Right cardiac atrium (tissue), 5 donors: ENCODE data around the gene TOMM40L. TPM values are rescaled to one million over a fixed set of nuclear protein-coding genes. Genes with fewer than 3 reads are reported as not detected.

ENCODE experiments used
- ATAC-seq, 2 donors: fragments of 200-7000 bp; cut with Tn5 transposase; one replicate each; pipeline versions ENCODE4 v1.8.0 to v1.9.1; 2020; ENCODE audit warnings: moderate library complexity in 2 of 2, mild to moderate bottlenecking in 1 of 2
- DNase-seq, 3 donors: peaks; one replicate each; pipeline ENCODE4 v3.0.0-alpha.2; 2020
- H3K27ac ChIP-seq: one replicate; pipeline ENCODE4 v1.5.1; 2013; ENCODE audit warnings: mild to moderate bottlenecking, low read length, control low read depth, moderate library complexity
- H3K27me3 ChIP-seq: one replicate; pipeline ENCODE4 v1.6.1; 2013; ENCODE audit not compliant: control insufficient read depth, insufficient read depth
- H3K4me1 ChIP-seq: one replicate; pipeline ENCODE4 v1.6.1; 2013; ENCODE audit warnings: low read length; ENCODE audit not compliant: control insufficient read depth, insufficient read depth
- H3K4me3 ChIP-seq: one replicate; pipeline ENCODE4 v1.5.1; 2013; ENCODE audit warnings: low read length, control low read depth
- H3K9me3 ChIP-seq: one replicate; pipeline ENCODE4 v1.6.1; 2013; ENCODE audit warnings: low read length; ENCODE audit not compliant: control insufficient read depth
- WGBS: extraction: QIAGEN DNeasy Blood & Tissue Kit; methylation state at CpG from one replicate; pipeline ENCODE4 v1.1.7; 2013; 5-methylcytosine and 5-hydroxymethylcytosine counted together
- intact Hi-C, 4 donors: fragments of 100-400 bp; cut with DNase I; formaldehyde crosslinking; loops; one replicate each; pipeline versions ENCODE4 v1.11.0 to v1.14.0; 2022 to 2023
- long read RNA-seq, 4 donors: library from polyadenylated mRNA; unstranded; transcript quantifications; one replicate each; pipeline ENCODE4 v2.0.0, GENCODE V29; 2020 to 2021
- polyA plus RNA-seq: library from polyadenylated mRNA; stranded (reverse); fragments of 200-250 nt; gene quantifications from one replicate; pipeline ENCODE4 v1.2.3, GENCODE V29; 2013
- total RNA-seq, 4 donors: library from RNA; stranded (reverse); fragmentation: NEBNext Ultra II Directional; extraction: Animal tissue kit (Norgen Biotek cat#: 25700); gene quantifications; one replicate each; pipeline ENCODE4 v1.2.1, GENCODE V29; 2021
- donor health status: healthy with polysubstance abuse.
- donor health status: DM: no; HTN: yes; CAD: no.
- donor health status: DM: no; HTN: no; CAD: no.
- donor health status: DM: no; HTN: yes; CAD: no; lungs with severe emphysema.
- donor health status: DM: yes; HTN: yes; CAD: no.

TOMM40L gene
- 10 to 100 TPM; 27.7 to 42.9 (median 32.1) TPM for total RNA-seq
- polyA plus RNA-seq: 31.9 TPM
- long read RNA-seq, donor 1, transcript TOMM40L-202 (10 exons, 2,708 nt): major isoform, 30 of 71 reads
- long read RNA-seq, donor 1, partial matches to known transcripts: 17 of 71 reads
- long read RNA-seq, donor 1, other reads (novel, unspliced or antisense): 20 of 71 reads
- long read RNA-seq, donor 2, transcript TOMM40L-202 (10 exons, 2,708 nt): major isoform, 24 of 39 reads
- long read RNA-seq, donor 2, partial matches to known transcripts: 2 of 39 reads
- long read RNA-seq, donor 2, other reads (novel, unspliced or antisense): 10 of 39 reads
- long read RNA-seq, donor 3, transcript TOMM40L-202 (10 exons, 2,708 nt): major isoform, 17 of 51 reads
- long read RNA-seq, donor 3, partial matches to known transcripts: 4 of 51 reads
- long read RNA-seq, donor 3, other reads (novel, unspliced or antisense): 27 of 51 reads
- long read RNA-seq, donor 4, transcript TOMM40L-202 (10 exons, 2,708 nt): major isoform, 13 of 29 reads
- long read RNA-seq, donor 4, partial matches to known transcripts: 3 of 29 reads
- long read RNA-seq, donor 4, other reads (novel, unspliced or antisense): 12 of 29 reads

DNA sequence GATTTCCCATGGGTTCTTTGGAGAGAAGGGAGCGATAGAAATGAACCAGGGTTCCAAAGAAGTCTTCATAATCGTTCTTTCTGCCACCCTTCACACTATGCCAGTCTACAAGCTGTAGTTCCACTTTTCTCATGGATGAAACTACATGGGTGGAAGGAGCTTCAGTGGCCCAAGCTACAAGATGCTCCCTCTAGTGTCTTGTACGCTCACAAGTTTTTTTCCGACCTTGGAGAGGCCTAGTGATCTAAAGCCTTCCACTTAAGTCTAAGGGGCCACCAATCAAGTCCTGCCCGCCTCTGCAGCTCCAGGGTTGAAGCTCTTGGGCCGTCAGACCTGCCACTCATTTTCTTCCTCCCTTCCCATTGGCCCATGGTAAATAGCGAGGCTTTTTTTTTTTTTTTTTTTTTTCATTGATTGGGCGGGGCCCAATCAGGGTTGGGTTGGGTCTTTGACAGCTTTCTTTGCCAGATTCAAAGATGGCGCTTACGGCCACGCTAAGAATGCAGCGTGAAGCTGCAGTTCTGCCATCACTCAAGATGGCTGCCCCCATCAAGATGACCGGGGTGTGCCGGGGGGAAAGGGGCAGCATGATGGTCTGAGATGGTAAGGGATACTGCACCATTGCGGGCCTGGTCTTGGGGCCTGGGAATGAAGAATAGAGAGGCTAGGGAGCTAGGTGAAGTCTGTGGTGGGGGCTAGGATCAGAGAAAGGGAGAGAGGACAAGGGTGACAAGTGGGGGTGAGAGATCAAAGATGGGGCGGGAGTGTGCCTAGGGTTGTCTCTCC is at the start of gene TOMM40L:
TOMM40L (plus strand) TSS at position 527 of the 786 bp plus-strand sequence. CDS start 430 bp downstream, outside the sequence.
- intact Hi-C loops: loop anchor here in 3 of 4 donors (5.0 kb wide), 2 partner anchors 67 to 157 kb away; no protein-coding TSS in a partner anchor
- H3K9me3 ChIP-seq: no peaks in the 10 kb centered on the region
- DNase-seq (peak; percentile 94 to 96 (median 94)), ATAC-seq (peak; percentile 97)
- WGBS: 5% methylated on average over 16 of the region's 16 CpGs
- H3K4me3 ChIP-seq: peak within 1 kb of the TSS; percentile 73
- H3K4me1 ChIP-seq: peaks cover 6% of the 10 kb centered on the region
- peak within 1 kb of the TSS; percentile 71 for H3K27ac ChIP-seq
- H3K27me3 ChIP-seq: no peaks in the 10 kb centered on the region

DNA sequence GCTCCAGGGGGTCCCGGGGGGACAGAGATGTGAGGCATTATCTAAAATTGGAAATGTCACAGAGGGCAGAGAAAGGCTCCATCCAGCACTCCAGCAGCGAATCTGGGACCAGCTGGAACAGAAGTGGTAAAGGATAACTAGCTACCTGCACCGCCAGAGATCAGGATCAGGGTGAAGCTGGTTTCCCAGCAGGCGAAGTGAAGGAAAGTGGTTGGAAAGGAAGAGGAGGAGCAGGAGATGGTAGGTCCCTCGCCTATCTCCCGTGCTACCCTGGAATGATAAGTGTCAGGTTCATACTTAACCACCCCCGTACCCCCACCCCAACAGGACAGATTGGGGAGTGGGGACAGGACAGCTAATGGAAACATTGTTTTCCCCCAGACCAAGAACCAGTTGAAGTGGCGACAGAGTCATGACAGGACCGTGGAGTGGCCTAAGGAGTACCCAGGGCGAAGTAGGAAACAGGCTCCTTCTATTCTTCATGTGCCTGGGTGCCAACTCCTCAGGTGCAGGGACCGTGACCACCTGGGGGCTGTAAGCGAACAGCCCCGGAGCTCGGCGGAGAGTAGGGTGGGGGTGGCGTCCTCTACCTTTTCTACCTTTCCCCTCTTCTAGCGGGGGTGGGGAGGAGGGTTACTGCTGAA is 49.3 kb upstream of the TOMM40L start:
- intact Hi-C loops: no loop called here
- Histone ChIP-seq H3K27me3 (no peaks in the 10 kb centered on the region), H3K27ac (peak overlapping the region; percentile 61), H3K4me3 (peak overlapping the region; percentile 54), H3K9me3 (no peaks in the 10 kb centered on the region), H3K4me1 (peaks cover 3% of the 10 kb centered on the region)
- peak; percentile 5 to 7 for ATAC-seq
- 16% methylated on average over 17 of the region's 17 CpGs for WGBS
- DNase-seq: peak in 2 of 3 donors; percentile 8 to 16

DNA sequence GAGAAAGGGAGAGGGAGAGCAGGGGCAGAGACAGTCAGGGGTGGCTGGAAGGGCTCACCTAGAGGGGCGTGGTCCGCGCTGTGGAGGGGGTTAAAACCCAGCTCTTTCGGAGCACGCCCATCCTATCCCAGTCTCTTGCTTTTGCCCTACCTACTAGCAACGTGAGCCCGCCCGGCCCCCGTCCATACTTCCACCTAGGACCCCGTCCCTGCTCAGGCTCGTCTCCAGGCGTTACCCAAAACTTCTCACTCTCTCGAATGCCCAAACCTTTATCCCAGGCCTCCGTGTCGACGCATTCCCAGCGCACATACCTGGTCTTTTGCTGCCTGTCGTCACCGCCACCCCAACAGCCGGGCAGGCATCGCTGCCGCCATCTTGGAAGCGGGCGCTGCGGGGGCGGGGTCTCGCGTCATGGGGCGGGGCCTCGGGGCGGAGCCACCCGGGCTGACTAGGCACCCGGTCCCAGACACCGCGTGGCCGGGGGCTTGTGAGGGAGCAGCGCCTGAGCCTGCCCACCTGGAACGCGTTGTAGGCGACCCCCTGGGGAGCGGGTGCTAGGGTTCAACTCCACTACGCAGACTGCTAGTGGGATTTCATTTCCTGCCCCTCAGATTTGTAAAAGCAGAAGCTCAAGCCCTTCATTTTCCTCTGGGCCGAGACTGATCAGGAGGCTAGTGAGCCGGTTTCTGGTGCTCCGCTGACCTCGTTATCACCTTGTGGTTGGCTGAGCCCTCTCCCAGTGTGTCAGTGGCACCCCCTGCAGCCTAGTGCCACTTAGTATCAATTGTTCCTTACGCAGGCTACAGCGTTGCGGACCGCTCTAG is 48.5 kb upstream of the TOMM40L start, which contains the start of gene B4GALT3:
B4GALT3 (minus strand) TSS at position 396 of the 824 bp plus-strand sequence. CDS start 1,447 bp downstream, outside the sequence.
- ATAC-seq (peak; percentile 96), DNase-seq (peak; percentile 90 to 97 (median 96))
- no peaks in the 10 kb centered on the region for H3K27me3 ChIP-seq
- H3K9me3 ChIP-seq: no peaks in the 10 kb centered on the region
- peak within 1 kb of the TSS; percentile 61 for H3K27ac ChIP-seq
- intact Hi-C loops: no loop called here
- H3K4me3 ChIP-seq: peak within 1 kb of the TSS; percentile 54
- H3K4me1 ChIP-seq: peaks cover 3% of the 10 kb centered on the region
- 4% methylated on average over 50 of the region's 50 CpGs for WGBS

DNA sequence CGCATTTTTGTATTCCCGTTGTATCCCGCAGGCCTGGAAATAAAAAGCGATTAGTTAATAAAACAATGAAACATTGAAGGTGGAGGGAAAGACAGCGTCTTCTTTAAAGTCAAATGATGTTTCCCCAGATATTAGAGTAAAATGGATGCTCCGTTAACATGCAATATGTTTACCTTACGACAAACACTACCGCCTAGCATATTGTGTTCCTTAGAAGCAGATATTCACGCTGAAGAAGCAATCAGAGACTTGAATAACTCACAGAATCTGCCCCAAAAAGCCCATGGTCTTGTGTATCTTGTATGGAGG is 48.0 kb upstream of the TOMM40L start:
- intact Hi-C loops: no loop called here
- no peak for DNase-seq
- WGBS: 58% methylated on average over 9 of the region's 9 CpGs

DNA sequence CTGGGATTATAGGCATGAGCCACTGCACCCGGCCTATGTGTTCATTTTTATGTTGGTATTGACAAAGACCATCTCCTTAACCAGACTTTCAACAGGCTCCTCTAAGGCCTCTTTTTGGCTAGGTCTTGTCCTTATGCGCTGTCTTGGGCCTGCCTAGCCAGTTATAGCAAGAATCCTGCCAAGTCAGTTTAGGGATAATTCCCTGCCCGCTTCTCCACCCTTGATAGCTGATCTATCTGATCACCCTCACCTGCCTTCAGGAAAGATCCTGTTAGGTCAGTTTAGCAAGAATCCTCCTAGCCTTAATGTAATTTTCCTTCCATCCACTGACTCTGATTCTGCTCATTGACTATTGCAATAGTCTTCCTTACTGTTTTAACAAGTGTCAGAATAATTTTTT is 46.2 kb upstream of the TOMM40L start:
- H3K27me3 ChIP-seq: no peaks in the 10 kb centered on the region
- no peak overlapping the region for H3K4me3 ChIP-seq
- H3K9me3 ChIP-seq: no peaks in the 10 kb centered on the region
- no peak overlapping the region for H3K27ac ChIP-seq
- ATAC-seq (no peak), DNase-seq (no peak)
- intact Hi-C loops: no loop called here
- 97% methylated on average over 3 of the region's 3 CpGs for WGBS
- H3K4me1 ChIP-seq: no peaks in the 10 kb centered on the region

More for the DNA sequence above, 48.0 kb upstream of the TOMM40L start:
- Histone ChIP-seq H3K4me1 (peaks cover 3% of the 10 kb centered on the region), H3K27me3 (no peaks in the 10 kb centered on the region), H3K4me3 (peak overlapping the region; percentile 54), H3K27ac (peak overlapping the region; percentile 61), H3K9me3 (no peaks in the 10 kb centered on the region)
- ATAC-seq: no peak

DNA sequence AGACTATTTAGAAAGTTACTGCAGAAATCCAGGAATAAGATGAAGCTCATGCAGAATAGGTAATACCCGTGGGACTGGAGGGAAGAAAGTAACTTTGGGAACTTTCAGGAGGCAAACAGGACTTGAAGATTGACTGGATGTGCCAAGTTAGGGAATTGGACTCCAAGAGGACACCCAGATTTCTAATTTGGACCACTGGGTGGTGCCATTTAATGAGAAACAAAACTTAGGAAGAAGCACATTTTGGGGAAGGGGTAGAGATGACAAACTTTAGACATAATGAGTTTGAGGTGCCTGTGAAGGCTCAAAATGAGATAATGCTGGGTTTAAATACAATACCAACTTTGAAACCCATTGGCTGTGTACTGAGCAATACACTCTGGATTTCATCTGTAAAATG is 45.2 kb upstream of the TOMM40L start:
- ATAC-seq: no peak
- WGBS: 53% methylated on average over 1 of the region's 1 CpG

DNA sequence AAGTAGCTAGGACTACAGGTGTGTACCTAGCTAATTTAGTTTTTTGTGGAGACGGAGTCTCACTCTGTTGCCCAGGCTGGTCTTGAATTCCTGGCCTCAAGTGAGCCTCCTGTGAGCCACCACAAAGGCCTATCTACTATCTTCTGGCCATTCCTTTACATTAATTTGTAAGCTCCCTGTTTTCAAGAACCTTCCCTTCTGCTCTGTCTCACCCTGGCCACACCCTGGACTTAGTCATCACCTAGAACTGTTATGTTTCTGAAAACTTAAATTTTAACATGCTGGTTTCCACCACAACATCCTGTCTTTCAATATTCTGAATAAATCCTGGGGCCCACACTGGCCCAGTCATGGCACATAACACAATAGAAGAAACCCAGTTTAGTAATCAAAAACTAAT is 43.6 kb upstream of the TOMM40L start:
- H3K27me3 ChIP-seq: no peaks in the 10 kb centered on the region
- DNase-seq (no peak), ATAC-seq (no peak)
- WGBS: 94% methylated on average over 1 of the region's 1 CpG
- H3K4me3 ChIP-seq: no peak overlapping the region
- H3K9me3 ChIP-seq: no peaks in the 10 kb centered on the region
- H3K27ac ChIP-seq: no peak overlapping the region
- H3K4me1 ChIP-seq: peaks cover 3% of the 10 kb centered on the region
- intact Hi-C loops: no loop called here

More for the DNA sequence above, 45.2 kb upstream of the TOMM40L start:
- no peaks in the 10 kb centered on the region for H3K9me3 ChIP-seq
- no peaks in the 10 kb centered on the region for H3K4me1 ChIP-seq
- intact Hi-C loops: no loop called here
- no peak for DNase-seq
- H3K27me3 ChIP-seq: no peaks in the 10 kb centered on the region
- H3K4me3 ChIP-seq: no peak overlapping the region
- H3K27ac ChIP-seq: no peak overlapping the region

DNA sequence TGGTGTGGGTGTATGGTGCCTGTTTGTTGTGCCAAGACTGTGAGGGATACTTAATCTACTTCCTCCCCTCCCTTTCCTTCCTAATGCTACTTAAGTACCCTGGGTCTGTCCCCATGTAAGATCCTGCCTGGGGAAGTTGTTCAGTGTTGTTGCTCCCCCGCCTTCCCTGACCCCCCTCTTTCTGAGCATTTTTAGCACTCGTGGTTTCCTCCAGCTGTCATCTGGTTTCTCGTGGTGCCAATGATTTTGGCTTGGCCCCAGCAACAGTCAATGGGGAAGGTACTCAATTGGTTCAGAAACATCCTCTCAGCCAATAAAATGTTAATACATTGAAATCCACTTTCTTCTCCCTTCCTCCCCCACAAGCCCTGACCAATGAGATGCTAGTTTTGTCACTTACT is 40.6 kb upstream of the TOMM40L start:
- Histone ChIP-seq H3K4me3 (no peak overlapping the region), H3K9me3 (no peaks in the 10 kb centered on the region), H3K4me1 (peaks cover 3% of the 10 kb centered on the region), H3K27me3 (no peaks in the 10 kb centered on the region), H3K27ac (no peak overlapping the region)
- 1% methylated on average over 3 of the region's 3 CpGs for WGBS
- DNase-seq: peak; percentile 84 to 89 (median 85)
- intact Hi-C loops: no loop called here
- ATAC-seq: peak; percentile 79 to 87

DNA sequence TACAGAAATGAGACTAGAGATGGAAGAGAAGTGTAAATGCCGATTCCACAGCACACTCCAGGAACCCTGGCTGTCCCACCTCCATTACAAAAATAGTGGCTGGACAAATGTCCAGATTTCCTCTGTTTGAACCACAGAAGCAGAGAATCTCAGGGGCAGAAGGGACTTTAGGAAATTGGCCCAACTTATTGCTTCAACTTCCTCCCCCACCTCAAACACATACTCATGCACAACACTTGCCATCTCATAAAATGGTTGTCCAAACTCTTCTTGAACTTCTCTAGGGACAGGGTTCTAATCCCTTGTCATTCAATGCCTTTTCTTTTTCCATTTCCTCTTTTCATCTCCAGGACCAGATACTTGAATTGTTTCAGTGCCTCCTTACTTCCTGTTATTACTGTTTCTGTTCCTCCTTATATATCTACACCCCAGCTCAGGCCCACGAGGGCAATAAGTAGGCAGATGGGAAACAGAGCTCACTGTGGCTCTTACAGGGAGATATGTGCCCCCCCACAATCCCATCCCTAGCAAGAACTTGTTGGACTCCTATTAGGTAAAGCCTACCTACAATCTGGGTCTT is 40.0 kb upstream of the TOMM40L start:
- WGBS: 19% methylated on average over 2 of the region's 2 CpGs
- Histone ChIP-seq H3K4me1 (peaks cover 3% of the 10 kb centered on the region), H3K27ac (peak overlapping the region; percentile 72), H3K4me3 (no peak overlapping the region), H3K9me3 (no peaks in the 10 kb centered on the region), H3K27me3 (no peaks in the 10 kb centered on the region)
- DNase-seq (peak in 1 of 3 donors; percentile 53), ATAC-seq (peak; percentile 1 to 6)
- intact Hi-C loops: no loop called here

DNA sequence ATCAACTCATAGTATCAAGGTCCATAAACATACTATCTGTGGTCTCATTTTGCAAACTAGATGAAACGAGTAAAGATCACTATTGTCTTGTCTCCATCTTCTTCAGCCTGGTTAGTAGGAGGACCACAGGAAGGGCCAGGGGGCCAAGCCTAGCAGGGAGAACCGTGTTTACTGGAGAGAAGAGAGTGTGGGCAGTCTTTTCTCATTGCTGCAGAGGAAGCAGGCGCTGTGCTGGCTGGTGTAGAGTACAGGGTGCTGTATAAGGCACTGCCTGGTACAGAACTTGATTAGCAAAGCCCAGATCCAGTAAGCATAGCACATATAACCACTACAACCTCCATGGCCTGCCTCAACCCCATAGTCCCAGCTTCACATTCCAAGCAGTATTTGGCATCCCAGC is 38.5 kb upstream of the TOMM40L start:
- Histone ChIP-seq H3K4me3 (no peak overlapping the region), H3K9me3 (no peaks in the 10 kb centered on the region), H3K4me1 (peaks cover 3% of the 10 kb centered on the region), H3K27ac (no peak overlapping the region), H3K27me3 (no peaks in the 10 kb centered on the region)
- intact Hi-C loops: no loop called here
- DNase-seq (peak in 1 of 3 donors; percentile 31), ATAC-seq (peak in 1 of 2 donors; percentile 17)
- 66% methylated on average over 3 of the region's 3 CpGs for WGBS
